Glomerular visceral epithelial cell (primary cell): Measurements from ENCODE around the gene ANKRA2.
A peak's percentile ranks its signal among the peaks of the same experiment; 100 is the strongest.

Source experiments
- DNase-seq: peaks from one replicate; pipeline ENCODE4 v3.0.0-alpha.2; 2016; ENCODE audit errors: extremely low spot score

Gene ANKRA2

GRCh38 chr5:73565139-73565968, at the start of gene ANKRA2, which contains the start of gene UTP15:
ANKRA2 (minus strand) TSS chr5:73565639; CDS start chr5:73562881, 2,758 bp downstream.
UTP15 (plus strand) TSS chr5:73565743; CDS start chr5:73567345, 1,602 bp downstream.
- DNase-seq, result peak; percentile 97

GRCh38 chr5:73615085-73615484, 49.6 kb upstream of the ANKRA2 start:
- no peak for DNase-seq

GRCh38 chr5:73612799-73613198, 47.4 kb upstream of the ANKRA2 start:
- DNase-seq, result no peak

- DNase-seq, result no peak
These were observed 41.8 kb upstream of the ANKRA2 start for GRCh38 chr5:73607228-73607627.

- DNase-seq, result no peak
These were observed 40.8 kb upstream of the ANKRA2 start for GRCh38 chr5:73606206-73606753.

GRCh38 chr5:73605223-73606087, 40.0 kb upstream of the ANKRA2 start:
- no peak for DNase-seq

- DNase-seq, result no peak
These were observed 38.6 kb upstream of the ANKRA2 start for GRCh38 chr5:73603998-73604397.

- no peak for DNase-seq
These were observed 33.9 kb upstream of the ANKRA2 start for GRCh38 chr5:73599380-73599779.

GRCh38 chr5:73596705-73597328, 31.4 kb upstream of the ANKRA2 start:
- DNase-seq, result peak; percentile 45

GRCh38 chr5:73592551-73592950, 27.1 kb upstream of the ANKRA2 start:
- peak; percentile 12 for DNase-seq

- DNase-seq, result peak; percentile 70
These were observed 26.5 kb upstream of the ANKRA2 start for GRCh38 chr5:73591698-73592501.

- peak; percentile 85 for DNase-seq
These were observed 25.8 kb upstream of the ANKRA2 start for GRCh38 chr5:73591102-73591695.

GRCh38 chr5:73587923-73588322, 22.5 kb upstream of the ANKRA2 start:
- DNase-seq, result no peak

GRCh38 chr5:73582285-73583145, 17.1 kb upstream of the ANKRA2 start:
- DNase-seq, result no peak

GRCh38 chr5:73565969-73566547, 619 bp upstream of the ANKRA2 start:
- DNase-seq, result no peak

GRCh38 chr5:73564675-73565074, 764 bp downstream of the ANKRA2 start:
- DNase-seq, result no peak

- no peak for DNase-seq
These were observed 1.4 kb downstream of the ANKRA2 start for GRCh38 chr5:73564018-73564417.

- DNase-seq, result no peak
These were observed 6.5 kb downstream of the ANKRA2 start for GRCh38 chr5:73558950-73559349.

GRCh38 chr5:73552642-73553041, 12.8 kb downstream of the ANKRA2 start:
- no peak for DNase-seq
